Common myeloid progenitor, CD34-positive (primary cell): ENCODE results near the gene GPR35.

ENCODE experiments used
- CTCF ChIA-PET: fragments of 350-600 bp; sonication (Branson Sonifier 250); formaldehyde crosslinking; loops from one replicate; lab custom pipeline; 2021; ENCODE audit warnings: antibody characterized with exemption; lab: Charles Lee
- POLR2A ChIA-PET: fragments of 350-600 bp; sonication (Branson Sonifier 250); formaldehyde crosslinking; loops from one replicate; lab custom pipeline; 2021; ENCODE audit warnings: antibody characterized with exemption; lab: Charles Lee
- DNase-seq, 3 donors: peaks; one replicate each; pipeline versions ENCODE4 v3.0.0 to v3.0.0-alpha.2; 2013
- H3K27ac ChIP-seq, 2 experiments: 1 replicate in 1 of 2; 2 replicates in 1 of 2; pipeline ENCODE4 v1.7.0; 2013; ENCODE audit warnings: inconsistent platforms in 2 of 2, low read length in 2 of 2, mild to moderate bottlenecking in 2 of 2, low read depth in 1 of 2, moderate library complexity in 1 of 2; ENCODE audit not compliant: severe bottlenecking in 2 of 2, insufficient read depth in 1 of 2, poor library complexity in 1 of 2
- H3K27me3 ChIP-seq, 5 experiments: replicated peaks in 2 of 5; 1 replicate in 3 of 5; 2 replicates in 2 of 5; pipeline versions ENCODE4 v1.6.1 to v1.7.0; 2013; ENCODE audit warnings: low read length in 4 of 5, mild to moderate bottlenecking in 2 of 5, moderate library complexity in 2 of 5, inconsistent platforms in 1 of 5; ENCODE audit not compliant: insufficient read depth in 5 of 5, control insufficient read depth in 4 of 5
- H3K36me3 ChIP-seq, 4 experiments: 1 replicate in 2 of 4; 2 replicates in 2 of 4; pipeline versions ENCODE4 v1.6.1 to v1.7.0; 2013; ENCODE audit warnings: low read length in 3 of 4, control low read depth in 1 of 4, mild to moderate bottlenecking in 1 of 4; ENCODE audit not compliant: control insufficient read depth in 4 of 4, insufficient read depth in 4 of 4
- H3K4me1 ChIP-seq, 4 experiments: 1 replicate in 3 of 4; 2 replicates in 1 of 4; pipeline versions ENCODE4 v1.6.1 to v1.7.1; 2013; ENCODE audit warnings: low read length in 3 of 4, mild to moderate bottlenecking in 3 of 4, control low read depth in 1 of 4, inconsistent platforms in 1 of 4, moderate library complexity in 1 of 4; ENCODE audit not compliant: control insufficient read depth in 4 of 4, insufficient read depth in 4 of 4; ENCODE audit errors: control extremely low read depth in 1 of 4
- H3K4me3 ChIP-seq, 7 experiments: 1 replicate in 4 of 7; 2 replicates in 3 of 7; pipeline versions ENCODE4 v1.5.1 to v1.7.0; 2013; ENCODE audit warnings: mild to moderate bottlenecking in 7 of 7, low read length in 6 of 7, moderate library complexity in 6 of 7, inconsistent platforms in 2 of 7, low read depth in 2 of 7, control low read depth in 1 of 7; ENCODE audit not compliant: insufficient read depth in 4 of 7, control insufficient read depth in 1 of 7; ENCODE audit errors: extremely low read depth in 1 of 7
- H3K9me3 ChIP-seq, 5 experiments: 1 replicate in 4 of 5; 2 replicates in 1 of 5; pipeline versions ENCODE4 v1.6.1 to v1.7.1; 2013; ENCODE audit warnings: low read length in 4 of 5, mild to moderate bottlenecking in 2 of 5, inconsistent platforms in 1 of 5, low read depth in 1 of 5, moderate library complexity in 1 of 5; ENCODE audit not compliant: control insufficient read depth in 4 of 5, insufficient read depth in 2 of 5; ENCODE audit errors: control extremely low read depth in 1 of 5
- WGBS: methylation state at CpG from one replicate; pipeline ENCODE4 v1.1.5; 2013; ENCODE audit not compliant: insufficient coverage; 5-methylcytosine and 5-hydroxymethylcytosine counted together

GPR35 gene

DNA sequence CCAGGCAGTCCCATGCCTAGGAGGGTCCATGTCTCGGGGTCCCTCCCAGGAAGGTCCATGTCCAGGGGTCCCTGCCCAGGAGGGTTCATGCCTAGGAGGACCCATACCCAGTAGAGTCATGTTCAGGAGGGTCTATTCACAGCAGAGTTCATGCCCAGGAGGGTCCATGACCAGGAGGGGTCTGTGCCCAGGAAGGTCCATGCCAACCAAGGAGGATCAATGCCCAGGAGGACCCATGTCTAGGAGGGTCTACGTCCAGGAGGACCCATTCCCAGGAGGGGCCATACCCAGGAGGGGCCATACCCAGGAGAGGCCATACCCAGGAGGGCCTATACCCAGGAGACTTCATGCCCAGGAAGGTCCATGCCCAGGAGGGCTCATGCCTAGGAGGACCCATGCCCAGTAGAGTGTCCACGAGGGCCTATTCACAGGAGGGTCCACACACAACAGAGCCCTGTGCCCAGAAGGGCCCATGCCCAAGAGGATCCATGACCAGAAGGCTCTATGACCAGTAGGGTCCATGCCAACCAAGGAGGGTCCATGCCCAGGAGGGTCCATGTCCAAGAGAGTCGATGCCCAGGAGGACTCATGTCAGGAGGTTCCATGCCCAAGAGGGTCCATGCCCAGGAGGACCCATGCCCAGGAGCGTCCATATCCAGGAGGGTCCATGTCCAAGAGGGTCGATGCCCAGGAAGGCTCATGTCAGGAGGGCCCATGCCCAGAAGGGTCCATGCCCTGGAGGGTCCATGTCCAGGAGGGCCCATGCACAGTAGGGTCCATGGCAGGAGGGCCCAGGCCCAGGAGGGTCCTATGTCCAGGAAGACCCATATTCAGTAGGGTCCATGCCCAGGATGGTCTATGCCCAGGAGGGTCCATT lies 10.1 kb downstream of the GPR35 start:
- POLR2A ChIA-PET: interaction anchor here (0.6 kb wide), 1 partner anchor 19 kb away, joined by 4 read pairs; no protein-coding TSS in a partner anchor
- no peaks in the 10 kb centered on the region for H3K4me1 ChIP-seq
- no peak overlapping the region for H3K4me3 ChIP-seq
- DNase-seq: no peak
- no peak overlapping the region for H3K27ac ChIP-seq
- peaks cover 0 to 26% (median 8%) of the 10 kb centered on the region in 5 experiments for H3K9me3 ChIP-seq
- H3K36me3 ChIP-seq: peaks cover 0 to 5% (median 0%) of the 10 kb centered on the region in 4 experiments
- CTCF ChIA-PET: no interaction called here
- 95% methylated on average over 6 of the region's 6 CpGs for WGBS
- H3K27me3 ChIP-seq: no peaks in the 10 kb centered on the region

DNA sequence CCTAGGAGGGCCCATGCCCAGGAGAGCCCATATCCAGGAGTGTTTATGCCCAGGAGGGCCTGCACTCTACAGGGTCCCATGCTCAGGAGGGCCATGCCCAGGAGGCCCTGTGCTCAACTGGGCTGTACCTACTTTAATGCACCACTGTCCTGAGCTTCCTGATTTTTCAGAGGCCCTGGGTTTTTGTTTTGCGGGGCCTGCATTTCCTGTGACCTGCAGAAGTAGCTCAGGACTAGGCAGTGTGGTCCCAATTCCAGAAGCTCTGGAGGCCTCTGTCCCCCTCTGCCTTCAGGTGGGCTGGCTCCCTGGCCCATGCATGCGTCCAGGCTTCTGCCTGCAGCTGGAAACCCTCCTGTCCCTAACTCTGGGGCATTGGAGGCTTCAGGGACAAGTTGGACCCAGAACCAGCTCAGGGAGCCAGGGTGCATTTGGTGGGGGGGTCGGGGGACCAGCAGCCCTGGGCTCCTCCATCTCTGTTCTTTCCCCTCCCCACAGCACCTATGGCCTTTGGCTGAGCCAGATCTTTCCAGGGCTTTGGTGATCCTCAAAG lies 10.8 kb downstream of the GPR35 start:
- no peak for DNase-seq
- Histone ChIP-seq H3K27me3 (no peaks in the 10 kb centered on the region), H3K27ac (no peak overlapping the region), H3K4me1 (no peaks in the 10 kb centered on the region), H3K9me3 (peaks cover 0 to 26% (median 8%) of the 10 kb centered on the region in 5 experiments), H3K36me3 (peaks cover 0 to 3% (median 0%) of the 10 kb centered on the region in 4 experiments), H3K4me3 (no peak overlapping the region)
- ChIA-PET POLR2A (interaction anchor here (0.6 kb wide), 1 partner anchor 20 kb away, joined by 4 read pairs; no protein-coding TSS in a partner anchor), CTCF (no interaction called here)
- WGBS: 89% methylated on average over 2 of the region's 3 CpGs

DNA sequence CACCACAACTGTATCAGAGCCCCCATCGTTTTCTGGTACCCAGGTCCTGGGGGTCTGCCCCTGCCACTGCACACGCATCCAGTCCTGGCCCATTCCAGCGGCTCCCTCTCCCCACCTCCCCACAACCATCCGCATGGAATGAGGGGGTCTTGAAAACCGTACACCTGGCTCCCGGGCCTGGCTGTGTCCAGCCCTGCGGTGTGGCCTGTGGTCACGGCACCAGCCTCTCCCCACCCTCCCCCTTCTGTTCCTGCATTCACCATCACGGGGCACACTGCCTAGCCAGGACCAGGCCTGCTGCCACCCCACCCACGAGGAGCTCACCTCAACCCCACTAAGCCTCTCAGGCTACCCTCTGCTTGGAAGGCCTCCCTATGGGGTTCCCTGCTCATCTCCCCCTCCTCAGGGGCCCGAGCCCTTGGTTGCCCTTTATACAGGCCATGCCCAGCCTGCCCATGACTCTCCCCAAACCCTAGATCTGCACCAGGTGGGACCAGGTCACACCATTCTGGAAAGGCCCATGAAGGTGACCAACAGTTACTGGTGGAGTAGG lies 11.4 kb downstream of the GPR35 start:
- Histone ChIP-seq H3K36me3 (no peaks in the 10 kb centered on the region), H3K27me3 (no peaks in the 10 kb centered on the region), H3K4me3 (no peak overlapping the region), H3K4me1 (no peaks in the 10 kb centered on the region), H3K9me3 (peaks cover 0 to 26% (median 8%) of the 10 kb centered on the region in 5 experiments), H3K27ac (no peak overlapping the region)
- POLR2A ChIA-PET: no interaction called here
- 97% methylated on average over 8 of the region's 11 CpGs for WGBS
- CTCF ChIA-PET: no interaction called here
- no peak for DNase-seq

DNA sequence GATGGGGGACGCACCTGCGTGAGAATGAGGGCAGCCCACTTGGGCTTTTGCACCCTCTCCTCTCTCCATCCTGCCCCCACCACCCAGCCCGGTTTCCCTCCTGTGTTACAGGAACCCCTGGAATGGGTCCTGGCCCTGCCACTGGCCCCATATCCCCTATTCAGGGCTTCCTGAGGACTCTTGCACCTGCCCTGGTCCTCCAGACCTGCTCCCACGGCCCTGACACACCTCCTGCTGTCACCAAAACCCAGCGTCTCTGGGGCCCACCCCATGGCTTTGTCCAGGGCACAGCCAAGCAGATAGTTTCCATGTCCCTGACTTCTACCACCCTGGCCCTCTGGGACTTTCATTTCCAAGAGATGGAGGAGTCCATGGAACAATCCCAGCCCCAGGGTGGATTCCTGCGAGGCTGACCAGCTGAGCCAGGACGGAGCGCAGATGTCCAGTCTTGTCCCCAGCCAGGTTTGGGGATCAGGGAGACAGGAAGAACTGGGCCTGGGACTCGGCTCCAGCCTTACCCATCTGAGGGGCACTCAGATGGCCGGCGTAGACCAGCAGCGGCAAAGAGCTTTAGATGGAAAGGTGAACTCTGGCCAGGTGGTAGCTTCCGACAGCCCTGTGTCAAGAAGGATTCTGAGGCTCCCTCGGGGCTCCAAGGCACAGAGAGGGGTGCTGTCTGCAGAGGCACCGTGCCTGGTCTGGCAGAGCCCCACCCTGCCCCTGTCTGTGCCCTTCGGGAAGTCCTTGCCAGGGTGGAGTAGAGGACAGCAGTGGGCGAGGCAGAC lies 12.0 kb downstream of the GPR35 start:
- Histone ChIP-seq H3K4me1 (no peaks in the 10 kb centered on the region), H3K36me3 (no peaks in the 10 kb centered on the region), H3K27ac (no peak overlapping the region), H3K9me3 (peaks cover 0 to 26% (median 8%) of the 10 kb centered on the region in 5 experiments), H3K27me3 (no peaks in the 10 kb centered on the region), H3K4me3 (no peak overlapping the region)
- no peak for DNase-seq
- CTCF ChIA-PET: no interaction called here
- WGBS: 86% methylated on average over 14 of the region's 17 CpGs
- POLR2A ChIA-PET: no interaction called here

DNA sequence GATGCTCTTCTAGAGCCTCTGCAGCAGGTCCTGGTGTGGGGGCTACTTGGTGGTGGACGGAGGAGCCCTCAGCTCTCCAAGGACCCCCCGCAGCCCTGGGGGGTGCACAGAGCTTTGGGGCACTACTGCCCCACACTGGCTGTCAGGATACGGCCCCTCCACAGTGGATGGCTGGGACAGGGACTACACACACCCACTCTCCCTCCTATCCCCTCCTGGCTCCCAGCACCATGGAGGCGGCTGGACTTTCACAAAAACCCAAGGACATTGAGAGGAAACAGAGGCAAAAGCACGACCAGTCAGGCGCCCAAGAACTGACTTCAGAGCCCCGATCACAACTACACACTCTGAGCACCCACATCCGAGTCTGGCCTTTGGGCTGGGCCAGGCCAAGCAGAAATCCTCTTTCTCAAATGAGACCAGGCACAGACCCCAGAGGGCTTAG lies 12.6 kb downstream of the GPR35 start:
- no peak for DNase-seq
- ChIA-PET POLR2A (no interaction called here), CTCF (no interaction called here)
- Histone ChIP-seq H3K4me3 (no peak overlapping the region), H3K9me3 (peaks cover 0 to 20% (median 6%) of the 10 kb centered on the region in 5 experiments), H3K27me3 (no peaks in the 10 kb centered on the region), H3K4me1 (no peaks in the 10 kb centered on the region), H3K27ac (no peak overlapping the region), H3K36me3 (no peaks in the 10 kb centered on the region)
- 93% methylated on average over 5 of the region's 8 CpGs for whole genome bisulfite sequencing

DNA sequence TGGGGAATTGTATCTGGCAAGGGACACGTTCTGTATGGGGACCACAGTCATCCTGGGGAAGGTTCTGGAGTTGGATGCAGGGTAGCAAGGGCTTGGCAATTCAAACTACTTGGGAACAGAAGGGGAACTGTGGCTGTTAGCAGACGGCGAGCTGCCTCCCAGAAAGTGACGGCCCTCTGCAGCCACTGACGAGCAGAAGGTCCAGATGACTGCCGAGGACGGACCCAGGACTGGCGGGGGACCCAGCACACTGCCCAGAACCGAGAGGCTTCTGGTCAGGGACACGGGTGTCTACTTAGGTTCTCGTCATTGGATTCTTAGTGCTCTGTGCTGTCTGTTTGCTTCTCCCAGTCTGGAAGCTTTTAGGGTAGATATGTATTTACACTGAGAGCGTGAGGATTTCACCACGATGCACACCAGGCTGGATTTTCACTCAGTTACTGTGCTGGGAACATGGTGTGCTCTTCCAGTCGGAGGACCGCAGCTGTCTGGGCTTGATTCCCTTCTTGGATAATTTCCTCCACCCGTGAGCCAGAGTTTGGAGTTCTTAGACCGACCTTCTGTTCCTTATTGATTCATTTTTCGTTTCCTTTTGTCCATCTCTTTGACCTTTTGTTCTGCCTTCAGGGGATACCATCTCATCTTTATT lies 13.4 kb downstream of the GPR35 start:
- H3K27me3 ChIP-seq: no peaks in the 10 kb centered on the region
- WGBS: 85% methylated on average over 17 of the region's 18 CpGs

More for the DNA sequence above, 13.4 kb downstream of the GPR35 start:
- H3K4me3 ChIP-seq: peak overlapping the region in 1 of 7 experiments; percentile 1
- H3K27ac ChIP-seq: no peak overlapping the region
- ChIA-PET CTCF (no interaction called here), POLR2A (no interaction called here)
- H3K36me3 ChIP-seq: no peaks in the 10 kb centered on the region
- no peak for DNase-seq
- no peaks in the 10 kb centered on the region for H3K4me1 ChIP-seq
- peaks cover 0 to 17% (median 6%) of the 10 kb centered on the region in 5 experiments for H3K9me3 ChIP-seq
